Activated CD8-positive, alpha-beta memory T cell treated with anti-CD3 and anti-CD28 coated beads, Interleukin-2, amount 50 U/mL, for 1 hour (primary cell): ENCODE data around the gene PSMD12.

ENCODE experiments used
- DNase-seq: peaks from one replicate; pipeline ENCODE4 v3.0.0-alpha.2; 2020; ENCODE audit errors: extremely low read depth

Gene PSMD12

DNA sequence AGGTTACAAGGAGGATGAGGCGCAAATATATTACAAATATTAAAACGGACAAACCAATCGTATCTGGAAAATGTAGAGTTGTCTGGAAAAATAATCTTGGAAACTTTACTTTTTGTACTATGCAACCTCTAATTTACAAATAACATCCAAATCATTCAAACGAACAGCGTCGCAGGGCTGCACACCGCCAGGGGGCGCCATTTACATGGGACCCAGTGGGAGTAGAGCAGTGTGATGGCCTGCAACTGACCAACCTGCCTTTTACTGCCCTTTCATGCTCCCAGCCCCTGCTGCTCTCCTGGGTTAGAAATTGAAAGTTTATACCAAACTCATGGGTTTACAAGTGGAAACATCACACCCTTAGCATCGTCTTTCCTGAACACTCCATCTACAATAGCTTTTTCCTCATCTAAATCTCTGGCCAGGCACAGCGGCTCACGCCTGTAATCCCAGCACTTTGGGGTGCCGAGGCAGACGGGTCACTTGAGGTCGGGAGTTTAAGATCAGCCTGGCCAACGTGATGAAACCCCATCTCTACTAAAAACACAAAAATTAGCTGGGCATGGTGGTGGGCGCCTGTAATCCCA, 20.7 kb upstream of the PSMD12 start:
- DNase-seq: no peak

DNA sequence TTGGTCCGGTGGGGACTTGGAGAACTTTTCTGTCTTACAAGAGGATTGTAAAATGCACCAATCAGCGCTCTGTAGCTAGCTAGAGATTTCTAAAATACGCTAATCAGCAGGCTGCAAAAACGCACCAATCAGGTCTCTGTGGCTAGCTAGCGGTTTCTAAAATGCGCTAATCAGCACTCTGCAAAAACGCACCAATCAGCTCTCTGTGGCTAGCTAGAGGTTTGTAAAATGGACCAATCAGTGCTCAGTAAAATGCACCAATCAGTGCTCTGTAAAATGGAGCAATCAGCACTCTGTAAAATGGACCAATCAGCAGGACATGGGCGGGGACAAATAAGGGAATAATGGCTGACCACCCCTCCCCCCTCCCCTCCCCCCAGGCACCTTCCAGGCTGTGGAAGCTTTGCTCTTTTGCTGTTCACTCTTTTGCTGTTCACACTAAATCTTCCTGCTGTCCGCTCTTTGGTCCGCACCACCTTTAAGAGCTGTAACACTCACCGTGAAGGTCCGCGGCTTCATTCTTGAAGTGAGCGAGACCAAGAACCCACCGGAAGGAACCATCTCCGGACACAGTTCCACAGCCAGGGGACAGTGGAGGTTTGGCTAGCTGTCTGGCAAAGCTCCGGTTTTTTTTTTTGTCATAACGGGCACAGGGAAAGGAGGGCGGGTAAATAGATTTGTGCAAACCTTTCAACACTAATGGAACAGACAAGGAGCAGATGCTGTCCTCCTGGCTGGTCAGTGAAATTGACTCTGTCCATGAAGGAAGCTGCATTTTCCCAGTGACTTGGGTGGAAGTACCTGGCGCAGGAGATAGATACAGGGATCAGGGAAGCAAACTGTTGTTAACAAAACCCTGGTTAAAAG, 19.0 kb upstream of the PSMD12 start:
- no peak for DNase-seq

DNA sequence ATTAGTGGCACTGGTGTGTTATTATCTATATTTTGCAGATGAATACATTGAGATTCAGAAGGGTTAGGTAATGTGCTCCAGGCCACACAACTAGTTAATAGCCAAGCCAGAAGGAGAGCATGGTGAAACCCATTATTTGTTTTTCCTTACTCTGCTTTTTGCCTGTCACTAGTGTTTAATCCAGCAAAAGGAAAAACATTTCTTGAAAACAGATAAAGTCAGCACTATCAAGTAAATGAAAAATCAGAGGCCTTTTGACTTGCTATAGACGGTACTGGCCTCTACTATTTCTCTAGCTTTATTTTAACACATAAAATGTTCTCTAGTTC, 15.5 kb upstream of the PSMD12 start:
- no peak for DNase-seq

DNA sequence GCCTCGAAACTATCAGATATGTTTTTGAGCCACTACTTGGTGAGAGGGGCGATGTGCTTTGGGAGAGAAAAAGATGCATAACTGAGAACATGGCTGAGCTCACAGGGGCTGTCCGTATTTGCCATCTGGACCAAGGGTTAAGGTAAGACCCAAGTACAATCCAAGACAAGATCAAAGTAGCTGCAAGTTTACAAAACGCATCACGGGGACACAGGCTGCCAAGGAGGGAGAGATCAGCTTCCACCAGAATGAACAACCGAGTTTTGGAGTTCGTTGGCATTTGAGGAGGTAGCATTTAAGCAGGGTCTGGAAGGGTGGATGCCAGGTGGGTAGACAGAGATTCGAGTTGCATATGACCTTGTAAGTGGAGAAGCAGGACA, 12.9 kb upstream of the PSMD12 start:
- DNase-seq: no peak

DNA sequence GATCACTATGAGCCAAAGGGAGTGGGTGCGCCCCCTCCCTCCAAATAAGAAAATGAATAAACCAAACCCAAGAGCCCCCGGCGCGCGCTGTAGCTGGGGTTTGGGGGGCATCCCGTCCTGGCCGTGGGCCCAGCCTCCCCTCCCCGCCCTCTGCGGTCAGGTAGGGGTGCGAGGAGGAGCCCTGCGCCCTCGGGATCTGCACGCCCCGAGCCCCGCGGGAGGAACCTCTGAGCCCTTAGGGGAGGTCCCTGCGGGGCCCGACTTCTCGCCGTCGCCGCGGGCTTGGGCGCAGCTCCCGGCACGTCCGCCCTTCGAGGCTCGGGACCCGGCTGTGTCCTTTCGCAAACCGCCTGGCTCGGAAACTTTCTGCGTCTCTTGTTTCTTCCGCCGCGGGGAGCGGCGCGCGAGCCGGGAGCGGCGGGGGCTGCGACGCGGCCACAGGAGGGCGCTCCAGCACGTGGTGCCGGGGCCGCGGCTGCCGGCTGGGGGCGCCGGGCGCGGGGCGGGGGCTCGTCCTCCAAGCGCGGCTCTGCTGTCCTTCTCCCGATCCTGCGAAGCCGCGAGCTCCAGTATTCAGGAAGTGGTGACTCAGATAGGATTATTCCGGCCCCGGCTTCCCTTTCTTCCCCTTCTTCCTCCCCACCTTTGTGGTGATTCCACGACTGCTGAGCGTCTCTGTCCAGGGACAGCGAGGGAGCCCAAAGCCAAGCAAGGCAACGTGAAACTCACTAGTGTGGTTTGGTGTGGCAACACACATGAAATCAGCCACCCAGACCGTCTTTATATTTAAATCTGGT, 12.3 kb upstream of the PSMD12 start:
- no peak for DNase-seq

DNA sequence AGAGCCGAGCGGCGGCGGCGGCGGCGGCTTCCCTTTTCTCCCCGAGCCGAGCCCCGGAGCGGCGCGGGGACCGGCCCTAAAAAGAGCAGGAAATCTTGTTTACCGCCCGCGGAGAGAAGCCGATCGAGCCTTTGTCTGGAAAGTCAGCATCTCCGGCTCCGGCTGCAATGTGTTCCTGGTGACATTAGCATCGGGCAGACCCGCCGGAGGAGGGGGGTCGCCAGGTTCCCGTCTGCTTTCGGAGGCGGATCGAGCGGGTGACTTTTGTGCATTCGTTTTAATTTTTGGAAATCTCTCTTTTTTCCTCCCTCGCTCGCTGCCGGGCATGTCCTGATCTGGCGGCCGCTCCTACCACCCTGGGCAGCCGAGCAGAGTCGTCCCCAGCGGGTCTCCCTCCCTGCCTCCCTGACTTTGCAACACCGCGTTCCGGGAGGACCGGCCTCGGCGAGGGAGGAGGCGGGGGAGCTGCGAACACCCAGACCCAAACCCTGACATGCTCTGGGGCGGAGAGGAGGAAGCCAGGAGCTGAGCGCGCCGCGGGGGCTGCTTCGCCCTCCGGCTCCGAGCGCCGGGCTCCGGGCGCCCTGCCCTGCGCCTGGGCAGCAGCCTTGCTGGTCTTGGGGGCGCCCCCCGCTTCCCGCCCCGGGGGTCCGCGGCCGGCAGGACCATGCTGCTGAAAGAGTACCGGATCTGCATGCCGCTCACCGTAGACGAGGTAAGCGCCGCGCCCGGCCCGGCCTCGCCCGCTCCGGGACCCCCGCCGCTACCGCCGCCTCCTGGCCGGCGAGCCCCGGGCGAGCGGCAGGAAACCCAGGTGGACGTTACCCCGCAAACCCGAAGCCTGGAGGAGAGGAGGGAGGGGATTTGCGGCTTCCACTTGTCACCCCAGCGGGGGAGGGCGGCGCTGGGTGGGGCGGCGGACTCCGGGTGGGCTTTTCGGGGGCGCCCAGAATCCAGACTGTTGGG, 11.4 kb upstream of the PSMD12 start:
- DNase-seq: no peak

DNA sequence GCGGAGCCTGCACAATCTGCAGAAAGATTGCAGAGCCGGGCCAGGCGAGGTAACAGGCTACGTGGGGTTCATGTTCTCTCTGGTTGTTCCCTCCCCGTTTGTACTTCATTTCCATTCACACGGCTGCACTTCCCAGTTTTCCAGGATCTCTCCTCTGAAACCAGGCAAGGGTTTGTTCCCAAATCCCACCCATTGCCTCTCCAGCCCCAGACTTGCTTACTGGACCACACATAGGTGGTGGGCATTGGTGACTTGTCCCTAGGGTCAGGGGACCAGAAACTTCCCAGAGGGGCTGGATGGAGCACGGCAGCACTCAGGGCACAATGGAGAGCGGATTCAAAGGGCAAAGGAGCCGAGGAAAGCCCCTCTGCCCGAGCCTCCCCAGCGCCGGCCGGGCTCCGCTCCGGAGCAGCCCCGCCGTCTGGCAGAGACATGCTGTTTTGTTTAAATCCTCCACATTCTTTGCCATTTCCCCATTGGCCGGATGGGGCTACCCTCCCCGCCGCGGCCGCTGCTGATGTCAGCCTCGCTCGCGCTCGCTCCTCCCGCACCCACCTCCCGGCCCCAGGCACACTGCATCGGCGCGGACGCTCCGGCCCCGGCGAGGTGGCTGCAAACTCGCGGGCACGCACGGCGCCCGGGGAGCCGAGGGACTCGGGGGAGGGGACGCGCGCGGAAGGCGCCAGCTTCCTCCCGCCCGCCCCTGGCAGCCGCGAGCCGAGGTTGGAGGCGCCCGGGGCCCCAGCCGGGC, 10.5 kb upstream of the PSMD12 start, which contains the start of gene PITPNC1:
TSS of gene PITPNC1 (plus strand) at position 545 of the 751 bp plus-strand sequence.
- DNase-seq: peak; percentile 68

DNA sequence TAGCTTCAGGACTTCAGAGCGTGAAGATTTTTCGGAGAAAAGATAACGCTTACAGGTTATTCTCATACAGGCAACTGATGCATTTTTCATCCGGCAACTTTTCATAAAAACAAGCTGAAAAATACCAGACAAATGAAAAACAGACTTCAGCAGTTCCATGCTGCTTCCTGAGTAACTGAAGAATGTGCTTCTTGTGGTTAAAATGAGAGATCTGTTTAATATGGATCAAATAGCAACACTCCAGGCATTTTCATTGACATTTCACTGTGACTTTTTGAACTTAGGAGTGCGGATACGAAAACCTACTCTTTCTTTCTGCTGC, 10.0 kb upstream of the PSMD12 start:
- no peak for DNase-seq

DNA sequence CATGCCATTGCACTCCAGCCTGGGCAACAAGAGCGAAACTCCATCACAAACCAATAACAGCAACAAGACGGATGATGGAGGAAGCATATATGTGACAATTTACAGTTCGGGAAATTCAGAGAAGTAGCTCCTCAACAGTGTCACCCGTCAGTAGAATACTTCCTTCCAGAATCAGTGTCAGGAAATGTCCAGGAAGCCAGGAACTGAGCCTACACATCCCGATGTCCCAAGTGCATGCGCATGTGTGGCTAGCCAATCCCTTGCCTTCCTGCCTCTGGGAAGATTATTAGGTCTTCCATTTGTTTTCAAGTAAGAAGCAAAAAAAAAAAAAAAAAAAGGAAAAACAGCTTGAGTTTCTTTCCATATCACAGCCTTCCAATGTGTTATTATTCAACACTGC, 9.3 kb upstream of the PSMD12 start:
- DNase-seq: no peak

DNA sequence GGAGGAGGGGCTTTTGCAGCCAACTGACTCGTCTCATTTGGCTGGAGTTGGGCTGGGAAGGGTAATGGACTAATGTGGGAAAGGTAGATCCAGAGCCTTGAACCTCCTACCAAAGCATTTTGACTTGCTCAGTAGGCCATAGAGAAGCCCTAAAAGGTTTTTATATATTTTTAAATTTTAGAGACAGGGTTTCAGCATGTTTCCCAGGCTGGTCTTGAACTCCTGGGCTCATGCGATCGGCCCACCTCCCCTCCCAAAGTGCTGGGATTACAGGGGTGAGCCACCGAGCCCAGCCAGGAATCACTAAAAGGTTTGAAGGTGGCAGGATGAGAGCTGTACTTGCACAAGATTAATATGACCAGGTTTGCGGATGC, 8.7 kb upstream of the PSMD12 start:
- no peak for DNase-seq

DNA sequence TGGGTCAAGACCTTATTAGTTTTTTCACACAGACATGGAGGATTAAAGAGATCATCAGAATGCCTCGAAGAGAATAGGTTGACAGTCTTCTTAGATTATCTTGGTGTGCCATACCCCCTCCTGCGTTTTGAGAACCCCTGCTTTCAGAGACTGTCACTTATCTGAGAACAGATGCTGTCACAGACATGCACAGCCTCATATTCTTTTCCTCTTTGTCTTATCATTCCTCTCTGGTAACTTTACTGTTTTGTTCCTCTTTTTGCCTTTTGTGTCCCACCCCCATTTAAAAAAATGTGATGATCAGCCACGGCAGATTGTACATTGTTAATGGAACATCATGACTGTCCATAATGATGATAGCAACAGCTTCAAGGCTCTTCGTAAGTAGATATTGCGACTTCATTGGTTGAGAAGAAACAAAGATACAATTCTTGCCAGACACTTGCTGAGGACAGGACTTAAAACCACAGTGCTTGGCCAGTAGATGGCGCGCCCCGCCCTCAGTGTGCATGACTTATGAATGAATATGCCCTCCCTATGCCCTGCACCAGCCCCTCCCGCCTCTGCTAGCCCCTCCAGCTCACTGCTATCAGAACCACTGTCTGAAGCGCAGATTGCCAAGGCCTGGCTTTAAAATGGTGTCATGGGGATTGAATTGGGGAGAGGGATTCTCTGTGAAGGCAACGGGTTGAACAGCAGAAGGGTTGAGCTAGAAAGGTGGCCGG, 8.1 kb upstream of the PSMD12 start:
- peak; percentile 79 for DNase-seq

DNA sequence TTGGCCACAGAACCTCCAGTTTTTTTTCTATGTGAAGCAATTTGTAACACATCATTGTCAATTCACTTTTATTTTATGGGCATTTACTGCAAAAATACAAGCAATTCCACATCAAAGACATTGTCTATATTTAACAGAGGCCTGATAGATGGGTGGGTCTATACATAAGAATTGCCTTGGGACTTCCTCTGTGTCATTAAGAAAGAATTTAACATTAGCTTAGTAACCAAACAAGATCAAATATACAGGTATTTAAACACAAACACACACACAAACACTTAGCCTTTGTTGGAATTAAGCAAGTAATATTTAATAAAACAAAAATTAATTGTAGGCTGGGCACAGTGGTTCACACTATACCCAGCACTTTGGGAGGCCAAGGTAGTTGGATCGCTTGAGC, 6.4 kb upstream of the PSMD12 start:
- no peak for DNase-seq

DNA sequence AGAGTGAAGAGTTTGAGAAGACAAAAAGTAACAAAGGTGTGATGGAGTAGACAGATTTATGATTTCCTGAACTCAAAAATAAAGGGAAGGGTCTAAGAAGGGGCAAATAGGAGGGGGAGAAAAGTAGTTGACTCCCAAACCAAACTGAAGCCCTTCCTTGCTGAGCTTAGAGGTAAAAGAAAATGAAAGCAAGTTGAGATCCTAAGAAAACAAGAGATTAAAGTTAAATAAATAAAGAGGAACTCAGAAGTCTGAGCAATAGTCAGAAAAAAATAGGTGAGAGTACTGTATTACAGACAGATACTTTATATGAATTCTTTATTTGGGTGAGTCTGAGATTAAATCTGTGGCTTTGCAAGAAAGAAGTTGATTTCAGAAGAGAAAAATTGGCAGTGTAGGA, 3.3 kb upstream of the PSMD12 start:
- no peak for DNase-seq

DNA sequence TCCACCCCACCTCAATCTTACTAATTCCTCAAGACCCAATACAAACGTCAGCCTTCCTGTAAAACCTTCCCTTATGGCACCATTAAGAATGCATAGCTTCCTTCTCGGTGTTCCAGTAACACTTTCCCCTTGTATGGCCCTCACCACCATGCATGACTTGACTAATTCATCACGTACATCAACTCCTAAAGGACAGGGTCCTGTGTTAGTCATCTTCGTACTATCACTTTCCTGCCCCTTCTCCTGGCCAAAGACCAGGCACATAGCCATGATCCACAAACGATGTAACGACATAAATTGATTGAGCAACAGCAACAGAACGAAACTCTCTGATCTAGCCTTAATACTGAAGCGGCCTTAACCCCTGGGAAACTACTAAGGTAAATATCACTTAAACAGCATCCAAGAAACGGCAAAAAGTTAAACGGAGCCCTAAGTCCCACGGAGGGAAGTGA, 612 bp downstream of the PSMD12 start:
- no peak for DNase-seq

DNA sequence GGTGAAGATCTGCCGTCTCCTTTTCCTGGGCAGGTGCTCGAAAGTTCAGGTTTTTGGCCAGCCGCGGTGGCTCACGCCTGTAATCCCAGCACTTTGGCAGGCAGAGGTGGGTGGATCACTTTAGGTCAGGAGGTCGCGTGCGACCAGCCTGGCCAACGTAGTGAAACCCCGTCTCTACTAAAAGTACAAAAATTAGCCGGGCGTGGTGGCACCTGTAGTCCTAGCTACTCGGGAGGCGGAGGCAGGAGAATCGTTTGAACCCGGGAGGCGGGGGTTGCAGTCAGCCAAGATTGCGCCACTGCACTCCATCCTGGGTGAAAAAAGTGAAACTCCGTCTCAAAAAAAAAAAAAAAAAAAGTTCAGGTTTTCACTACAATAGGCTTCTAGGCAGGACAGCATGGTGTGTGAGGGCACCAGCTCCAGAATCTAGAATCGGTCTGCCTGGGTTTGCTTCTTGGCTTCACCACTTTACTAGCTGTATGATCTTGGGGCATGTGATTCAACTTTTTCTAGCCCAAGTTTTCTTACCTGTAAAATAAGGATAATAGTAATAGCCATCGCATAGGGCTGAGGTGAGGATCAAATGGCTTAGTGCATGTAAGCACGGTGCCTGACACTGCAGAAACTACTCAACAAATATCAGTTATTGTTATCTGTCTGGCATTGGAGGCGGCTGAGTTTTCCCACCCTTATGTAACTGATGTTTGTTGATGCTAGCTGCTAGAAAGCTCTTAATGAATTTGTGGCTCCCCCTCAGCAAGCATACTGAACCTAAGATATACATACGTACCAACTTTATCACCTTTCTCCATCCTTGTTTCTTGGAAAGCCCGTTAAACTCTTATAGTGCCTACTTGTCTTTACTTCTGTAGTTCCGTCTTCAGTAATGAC, 1.3 kb downstream of the PSMD12 start:
- no peak for DNase-seq

DNA sequence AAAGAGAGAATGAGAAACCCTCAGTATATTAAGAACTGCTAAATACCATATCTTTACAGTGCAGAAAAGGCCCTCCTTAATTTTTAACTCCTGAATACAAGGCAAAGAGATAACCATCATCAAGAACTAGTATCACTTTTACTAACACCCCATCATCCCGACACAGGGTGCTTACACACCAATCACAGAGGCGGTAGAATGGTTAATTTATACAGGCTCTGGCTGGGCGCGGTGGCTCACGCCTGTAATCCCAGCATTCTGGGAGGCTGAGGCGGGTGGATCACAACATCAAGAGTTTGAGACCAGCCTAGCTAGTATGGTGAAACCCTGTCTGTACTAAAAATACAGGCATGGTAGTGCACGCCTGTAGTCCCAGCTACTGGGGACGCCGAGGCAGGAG, 4.2 kb downstream of the PSMD12 start:
- DNase-seq: no peak

DNA sequence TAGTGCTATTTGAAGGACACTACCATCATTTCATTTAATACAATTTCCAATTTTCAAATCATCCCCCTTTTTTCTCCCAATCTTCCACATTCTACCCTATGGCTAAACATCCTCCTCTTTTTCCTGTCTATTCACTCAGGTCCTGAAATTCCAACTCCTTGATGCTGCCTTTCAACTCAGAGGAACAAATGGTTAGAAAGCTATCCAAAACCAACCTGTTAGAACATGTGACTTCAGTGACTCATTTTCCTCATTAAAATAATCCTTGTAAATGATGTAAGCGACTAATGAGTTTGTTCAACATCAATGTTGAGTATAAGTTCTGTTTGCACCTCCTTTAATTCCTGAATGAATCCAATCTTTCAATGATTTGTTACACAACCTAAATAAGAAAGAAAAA, 5.5 kb downstream of the PSMD12 start:
- DNase-seq: no peak

DNA sequence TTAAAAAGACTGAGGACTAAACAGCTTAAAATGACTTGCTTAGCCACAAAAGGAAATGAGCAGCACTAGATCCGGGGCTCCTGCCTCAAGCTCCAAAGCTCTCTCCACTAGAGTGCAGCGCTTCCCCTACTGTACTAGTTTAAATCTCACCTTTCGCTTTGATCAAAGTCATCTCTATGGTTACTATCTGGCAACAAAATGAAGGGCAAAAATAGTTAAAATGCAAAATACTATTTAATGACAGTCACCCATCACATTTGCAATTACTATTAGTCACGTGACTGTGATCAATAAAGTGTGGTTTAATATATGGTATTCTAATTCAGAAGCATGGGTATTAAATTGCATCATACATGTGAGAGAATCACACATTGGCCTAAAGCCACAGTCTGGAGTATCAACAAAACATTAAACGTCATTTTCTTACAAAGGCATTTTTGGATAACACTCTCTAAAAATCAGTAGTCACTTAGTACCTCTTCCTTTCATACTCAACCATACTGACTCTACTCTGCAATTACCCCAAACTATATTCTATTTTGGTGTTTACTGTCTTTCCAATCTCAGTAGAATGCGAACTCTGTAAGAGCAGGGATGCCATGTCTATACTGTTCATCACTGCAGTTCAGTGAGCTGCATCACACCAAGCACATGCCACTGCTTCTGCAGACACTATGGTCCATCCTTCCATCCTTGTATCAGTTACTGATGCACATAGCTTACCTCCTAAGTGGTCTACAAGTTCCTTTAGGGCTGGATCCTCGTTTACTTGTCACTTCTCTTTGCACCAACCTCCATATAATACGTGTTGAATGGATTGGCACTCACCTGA, 6.2 kb downstream of the PSMD12 start:
- no peak for DNase-seq
